SJSA1 (cell line): ENCODE measurements around the gene GNPDA1. TPM values are rescaled to one million over a fixed set of nuclear protein-coding genes. Genes with fewer than 3 reads are reported as not detected.

Source experiments
- total RNA-seq: library from RNA; depleted of rRNA; stranded (reverse); fragments of >200 nt; shearing (Covaris generic); gene quantifications from 2 replicates; pipeline ENCODE4 v1.2.3, GENCODE V29; 2014; rRNA removed

Gene GNPDA1
- total RNA-seq, 1 experiment from 2014 or later: 55.7 TPM

Other genes with a start within 250 kb of the GNPDA1 start
- gene PCDH1, start 134.6 kb downstream of the GNPDA1 start, total RNA-seq: 0.53 TPM in 1 of 2 replicates, not detected in the other
- gene DELE1, start 89.2 kb downstream of the GNPDA1 start, total RNA-seq: 72.3 and 104 TPM in 2 replicates
- gene PCDH12, start 54.8 kb downstream of the GNPDA1 start, total RNA-seq: not detected in 2 replicates
- gene RNF14, start 43.9 kb downstream of the GNPDA1 start, total RNA-seq: 134 and 152 TPM in 2 replicates
- gene NDFIP1, start 95.8 kb upstream of the GNPDA1 start, total RNA-seq: 76.1 and 77.2 TPM in 2 replicates